GM21447 (cell line): Measurements from ENCODE around the gene RPL15.
"Not testable (repeated sequence)": the region's sequence is repeated elsewhere in the genome, so short reads cannot be mapped to it uniquely, and the experiment has no call there.

ENCODE experiments used
- ATAC-seq: cut with Tn5 transposase; IDR thresholded peaks from one replicate; pipeline ENCODE4 v1.9.1; 2021; ENCODE audit not compliant: unreplicated experiment

RPL15 gene

DNA sequence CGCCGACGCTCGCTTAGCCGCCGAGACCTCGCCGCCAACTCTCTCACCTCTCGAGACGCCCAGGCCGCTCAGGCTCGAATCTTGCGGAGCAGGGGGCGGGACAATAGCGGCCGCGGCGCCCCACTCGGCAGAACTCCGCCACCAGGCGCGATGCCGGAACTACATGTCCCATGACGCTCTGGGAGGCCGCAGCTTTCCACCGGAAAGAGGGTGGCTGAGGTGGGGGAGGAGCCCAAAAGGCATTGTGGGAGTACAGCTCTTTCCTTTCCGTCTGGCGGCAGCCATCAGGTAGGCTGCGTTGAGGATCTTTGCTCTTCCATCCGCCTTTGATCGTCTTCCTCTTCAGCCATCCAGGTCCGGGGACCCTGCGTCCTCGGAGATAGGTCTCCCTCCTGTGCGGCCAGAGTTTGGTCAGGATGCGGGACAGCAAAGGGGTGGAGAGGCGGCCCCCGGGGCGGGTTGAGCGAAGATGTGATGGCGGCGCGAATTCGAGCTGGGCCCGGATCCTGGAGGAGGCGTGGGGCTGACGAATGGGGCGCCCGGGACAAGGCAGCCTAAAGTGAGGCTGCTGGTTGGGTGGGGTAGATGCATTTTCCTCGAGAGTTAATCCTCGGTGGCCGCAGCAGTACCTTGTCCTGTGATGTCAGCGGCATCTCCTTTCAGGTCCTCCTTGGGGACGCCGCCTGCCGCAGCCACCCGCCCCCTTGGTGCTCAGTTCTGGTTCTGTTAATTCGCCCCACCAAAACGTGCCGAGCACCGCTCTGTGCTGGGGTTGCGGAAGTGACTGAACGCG is at the start of gene RPL15, which contains the start of gene NKIRAS1:
Gene RPL15, plus strand, starts transcription at position 247 of the 793 bp plus-strand sequence. CDS start 728 bp downstream, outside the sequence.
Gene NKIRAS1, minus strand, starts transcription at position 105 of the 793 bp plus-strand sequence. CDS start 6,086 bp downstream, outside the sequence.
- peak; percentile 90 for ATAC-seq

DNA sequence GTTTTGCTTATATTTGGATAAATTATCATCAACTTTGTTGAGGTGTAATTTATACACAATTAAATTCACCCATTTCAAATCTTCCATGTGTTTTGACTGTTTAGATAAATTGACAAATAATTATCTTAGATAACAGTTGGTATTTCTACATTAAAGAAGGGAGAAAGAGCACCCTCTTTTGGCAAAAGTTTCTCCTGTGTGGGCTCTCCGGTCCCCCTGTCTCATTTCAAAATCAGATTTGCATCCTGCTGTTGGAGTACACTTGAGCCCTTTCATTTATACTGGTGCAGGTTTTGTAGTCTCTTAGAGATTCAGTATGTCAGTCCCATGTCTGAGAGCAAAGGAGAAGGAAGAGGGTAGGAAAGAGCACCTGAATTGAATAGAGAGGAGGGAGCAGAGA is 49.5 kb upstream of the RPL15 start:
- ATAC-seq: no peak

DNA sequence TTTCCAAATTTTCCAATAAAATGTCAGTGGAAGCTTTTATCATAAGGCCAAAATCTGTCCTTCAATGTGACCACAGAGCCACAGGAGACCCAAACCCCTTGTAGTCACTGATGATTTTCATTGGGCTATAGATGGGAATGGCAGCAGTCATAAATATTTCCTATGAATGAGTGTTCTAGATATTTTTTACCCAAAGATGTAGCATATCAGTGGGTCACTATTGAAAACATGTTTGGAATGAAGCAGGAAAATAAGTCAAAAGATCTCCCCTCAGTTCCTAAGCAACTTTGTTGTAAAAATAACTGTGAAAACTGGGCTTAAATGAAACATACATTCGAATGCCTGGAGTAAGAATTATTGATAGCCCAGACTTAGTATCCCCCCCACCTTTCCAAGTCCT is 49.1 kb upstream of the RPL15 start:
- ATAC-seq: no peak

DNA sequence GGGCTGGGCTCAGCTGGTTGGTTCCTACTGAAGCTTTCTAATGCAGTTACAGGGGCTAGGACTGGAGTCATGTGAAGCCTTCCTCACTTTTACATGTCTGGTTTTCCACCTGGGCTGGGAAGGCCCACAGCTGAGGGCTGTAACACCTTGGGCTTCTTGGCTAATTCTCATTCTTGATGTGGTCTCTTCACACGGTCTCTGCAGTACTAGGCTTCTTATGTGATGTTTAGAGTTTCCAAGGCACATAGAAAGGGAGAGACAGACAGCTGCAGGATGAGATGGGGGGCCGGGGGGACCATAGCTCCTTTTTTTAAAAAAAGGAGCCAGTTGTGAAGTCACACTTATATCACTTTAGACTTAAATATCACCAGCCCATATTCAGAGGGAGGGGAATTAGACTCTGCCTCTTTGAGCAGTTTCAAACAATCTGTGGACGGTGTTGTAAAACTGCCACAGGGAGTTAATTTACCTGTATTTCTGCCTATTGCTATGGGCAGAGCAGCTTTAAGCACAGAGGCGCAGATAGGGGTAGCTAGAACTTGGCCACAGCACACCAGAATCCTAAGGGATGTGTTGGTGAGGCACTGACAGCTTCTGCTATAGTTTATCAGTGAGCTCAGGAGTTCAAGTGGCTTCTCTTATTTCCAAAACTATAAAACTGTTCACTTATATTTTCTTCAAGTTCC is 46.8 kb upstream of the RPL15 start:
- ATAC-seq: no peak

DNA sequence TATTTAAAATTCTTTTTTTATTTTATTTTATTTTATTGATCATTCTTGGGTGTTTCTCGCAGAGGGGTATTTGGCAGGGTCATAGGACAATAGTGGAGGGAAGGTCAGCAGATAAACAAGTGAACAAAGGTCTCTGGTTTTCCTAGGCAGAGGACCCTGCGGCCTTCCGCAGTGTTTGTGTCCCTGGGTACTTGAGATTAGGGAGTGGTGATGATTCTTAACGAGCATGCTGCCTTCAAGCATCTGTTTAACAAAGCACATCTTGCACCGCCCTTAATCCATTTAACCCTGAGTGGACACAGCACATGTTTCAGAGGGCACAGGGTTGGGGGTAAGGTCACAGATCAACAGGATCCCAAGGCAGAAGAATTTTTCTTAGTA is 46.3 kb upstream of the RPL15 start:
- ATAC-seq: not testable (repeated sequence)

DNA sequence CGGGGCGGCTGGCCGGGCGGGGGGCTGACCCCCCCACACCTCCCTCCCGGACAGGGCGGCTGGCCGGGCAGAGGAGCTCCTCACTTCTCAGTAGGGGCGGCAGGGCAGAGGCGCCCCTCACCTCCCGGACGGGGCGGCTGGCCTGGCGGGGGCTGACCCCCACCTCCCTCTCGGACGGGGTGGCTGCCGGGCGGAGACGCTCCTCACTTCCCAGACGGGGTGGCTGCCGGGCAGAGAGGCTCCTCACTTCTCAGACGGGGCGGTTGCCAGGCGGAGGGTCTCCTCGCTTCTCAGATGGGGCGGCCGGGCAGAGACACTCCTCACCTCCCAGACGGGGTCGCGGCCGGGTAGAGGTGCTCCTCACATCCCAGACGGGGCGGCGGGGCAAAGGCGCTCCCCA is 45.6 kb upstream of the RPL15 start:
- ATAC-seq: not testable (repeated sequence)

DNA sequence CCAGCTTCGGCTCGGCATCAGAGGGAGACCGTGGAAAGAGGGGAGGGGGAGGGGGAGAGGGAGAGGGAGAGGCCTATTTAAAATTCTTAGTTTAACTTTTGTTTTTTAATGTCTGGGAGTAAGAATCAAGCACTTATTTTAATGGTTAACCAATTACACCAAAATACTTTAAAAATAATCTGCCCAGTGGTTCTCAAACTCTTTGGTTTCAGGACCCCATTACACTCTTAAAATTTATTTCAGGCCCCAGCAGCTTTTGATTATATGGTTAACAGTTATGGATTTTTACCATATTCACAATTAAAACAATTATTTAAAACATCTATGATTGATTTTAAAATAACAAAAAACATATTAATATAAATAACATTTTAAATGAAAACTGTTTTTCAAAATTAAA is 44.6 kb upstream of the RPL15 start:
- ATAC-seq: no peak

DNA sequence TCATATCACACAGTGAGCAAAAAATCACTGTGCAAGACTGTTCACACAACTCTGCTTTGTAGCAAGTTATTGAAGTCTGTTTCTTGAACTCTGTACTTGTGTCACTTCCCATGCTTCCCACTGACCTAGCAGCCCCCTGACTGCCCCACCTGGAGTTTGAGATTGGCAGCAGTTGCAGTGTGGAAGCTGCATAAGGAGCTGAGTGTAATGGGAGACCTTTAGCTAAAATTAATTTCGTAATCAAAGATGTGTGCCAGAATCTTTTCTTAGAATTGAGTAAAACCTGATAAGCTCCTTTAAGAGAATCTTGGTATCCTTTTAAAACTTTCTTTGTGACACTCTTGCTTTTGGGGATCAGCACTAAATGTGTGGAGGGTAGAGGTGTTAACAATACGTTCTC is 43.0 kb upstream of the RPL15 start:
- ATAC-seq: no peak

DNA sequence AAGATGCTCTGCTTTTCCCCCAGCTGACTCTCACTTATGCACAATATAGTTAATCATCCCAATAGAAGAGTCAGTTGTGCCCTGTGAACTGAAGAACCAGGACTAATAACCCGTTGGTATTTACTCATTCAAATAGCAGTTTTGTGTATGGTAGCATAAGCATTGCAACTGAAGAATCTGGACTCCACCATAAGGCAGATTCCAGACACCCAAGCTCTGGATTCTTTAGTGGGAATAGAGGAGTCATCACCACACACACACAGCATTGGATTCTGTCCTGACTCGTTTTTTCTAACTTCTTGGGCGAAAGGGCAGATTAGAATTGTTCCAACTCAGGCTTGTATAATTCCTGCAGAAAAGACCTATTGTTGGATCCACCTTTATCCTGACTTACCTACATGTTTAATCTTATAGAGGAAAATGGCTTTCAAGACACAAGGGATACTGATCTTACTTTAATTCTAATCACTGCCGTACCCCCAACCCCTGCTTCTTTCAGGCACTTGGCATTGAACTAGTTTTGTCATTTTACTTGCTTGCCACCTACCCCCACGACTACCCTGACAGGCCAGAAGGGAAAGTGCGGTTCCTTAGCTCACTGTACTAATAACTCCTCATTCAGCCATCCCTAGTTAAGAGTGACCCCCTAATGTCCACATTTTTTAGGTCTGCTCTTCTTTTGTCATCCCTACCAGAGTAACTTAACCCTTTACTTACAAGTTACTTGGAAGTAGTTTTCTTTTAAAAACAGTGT is 42.4 kb upstream of the RPL15 start:
- no peak for ATAC-seq

DNA sequence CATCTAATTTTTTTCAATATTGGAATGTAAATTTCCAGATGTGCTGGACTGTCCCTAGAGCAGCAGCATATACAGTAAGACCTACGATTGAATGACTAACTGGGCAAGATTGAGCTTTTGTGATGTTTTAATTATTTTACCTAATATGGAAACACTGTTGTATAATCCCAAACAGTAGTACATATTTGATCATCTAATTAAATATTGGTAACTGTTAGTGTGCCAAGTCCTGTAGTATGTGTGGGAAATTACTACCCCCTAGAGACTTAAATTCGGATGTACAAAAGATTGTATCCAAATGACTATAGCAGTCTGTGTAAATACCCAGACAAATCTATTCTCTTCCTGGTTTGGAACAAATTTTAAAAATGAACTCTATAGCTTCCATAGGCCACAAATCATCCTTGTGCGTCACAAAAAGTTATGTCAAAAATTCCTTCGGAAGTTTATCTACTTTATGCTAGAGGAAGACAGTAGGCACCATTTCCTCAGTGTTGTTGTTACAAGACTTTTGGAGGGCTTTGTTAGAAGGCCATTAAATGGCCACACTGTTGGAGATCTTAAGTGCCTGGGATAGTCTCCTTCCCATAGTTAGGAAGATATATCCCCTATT is 41.7 kb upstream of the RPL15 start:
- ATAC-seq: no peak

DNA sequence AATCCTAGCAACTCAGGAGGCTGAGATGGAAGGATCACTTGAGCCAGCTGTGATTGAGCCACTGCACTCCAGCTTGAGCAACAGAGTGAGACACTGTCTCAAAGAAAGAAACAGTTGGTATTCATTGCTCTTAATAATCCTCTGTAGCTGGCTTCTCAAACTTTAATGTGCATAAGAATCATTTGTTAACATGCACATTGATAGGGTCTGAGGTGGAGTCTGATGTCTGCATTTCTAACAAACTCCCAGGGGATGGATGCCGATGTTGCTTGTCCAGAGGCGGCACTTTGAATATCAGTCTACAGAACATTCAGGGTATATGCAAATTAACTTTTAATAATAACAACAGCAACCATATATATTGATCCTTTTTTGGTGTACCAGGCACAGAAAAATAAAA is 40.0 kb upstream of the RPL15 start:
- ATAC-seq: no peak

DNA sequence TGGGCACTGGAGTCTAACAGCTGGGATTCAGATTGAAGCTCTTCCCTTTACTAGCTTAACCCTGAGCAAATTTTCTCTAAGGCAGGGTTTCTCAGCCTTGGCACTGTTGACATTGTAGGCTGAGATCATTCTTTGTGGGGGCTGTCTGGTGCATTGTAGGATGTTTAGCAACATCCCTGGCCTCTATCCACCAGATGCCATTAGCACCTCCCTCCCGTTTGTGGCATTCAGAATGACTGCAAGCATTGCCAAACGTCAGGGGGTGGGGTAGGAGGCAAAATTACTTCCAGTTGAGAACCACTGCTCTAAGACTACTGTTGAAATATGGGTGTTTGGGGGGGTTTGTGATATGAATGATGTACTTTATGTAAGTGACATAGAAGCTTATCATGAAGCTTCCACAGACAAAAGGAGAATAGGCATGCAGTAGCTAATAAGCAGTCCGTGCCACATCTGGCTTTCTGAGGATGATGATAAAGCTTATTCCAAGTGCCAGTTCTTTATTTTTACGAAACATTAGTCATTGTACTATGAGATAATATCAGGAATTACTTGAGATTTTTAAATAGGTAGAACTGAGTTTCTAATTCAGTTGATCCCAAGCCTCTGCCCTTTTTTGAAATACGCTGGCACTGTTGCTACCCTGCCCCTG is 39.5 kb upstream of the RPL15 start:
- no peak for ATAC-seq

DNA sequence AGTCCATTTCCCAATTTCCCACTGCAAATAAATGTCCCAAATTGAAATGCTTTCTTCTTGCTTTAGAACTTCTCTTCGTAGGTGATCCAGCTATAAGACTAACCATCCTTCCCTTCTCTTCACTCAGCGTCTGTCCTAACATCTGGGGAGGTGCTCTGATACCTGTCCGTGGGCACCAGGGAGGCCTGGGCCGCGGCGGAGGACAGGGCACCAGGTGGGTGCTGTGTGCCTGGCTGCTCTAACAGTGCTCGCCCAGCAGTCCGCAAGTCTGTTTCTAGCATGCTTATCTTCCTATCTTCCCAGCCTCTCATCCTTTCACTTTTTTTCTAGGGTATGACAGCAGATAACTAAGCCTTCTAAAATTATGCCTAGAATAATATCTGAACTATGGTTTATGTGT is 37.4 kb upstream of the RPL15 start:
- ATAC-seq: no peak

DNA sequence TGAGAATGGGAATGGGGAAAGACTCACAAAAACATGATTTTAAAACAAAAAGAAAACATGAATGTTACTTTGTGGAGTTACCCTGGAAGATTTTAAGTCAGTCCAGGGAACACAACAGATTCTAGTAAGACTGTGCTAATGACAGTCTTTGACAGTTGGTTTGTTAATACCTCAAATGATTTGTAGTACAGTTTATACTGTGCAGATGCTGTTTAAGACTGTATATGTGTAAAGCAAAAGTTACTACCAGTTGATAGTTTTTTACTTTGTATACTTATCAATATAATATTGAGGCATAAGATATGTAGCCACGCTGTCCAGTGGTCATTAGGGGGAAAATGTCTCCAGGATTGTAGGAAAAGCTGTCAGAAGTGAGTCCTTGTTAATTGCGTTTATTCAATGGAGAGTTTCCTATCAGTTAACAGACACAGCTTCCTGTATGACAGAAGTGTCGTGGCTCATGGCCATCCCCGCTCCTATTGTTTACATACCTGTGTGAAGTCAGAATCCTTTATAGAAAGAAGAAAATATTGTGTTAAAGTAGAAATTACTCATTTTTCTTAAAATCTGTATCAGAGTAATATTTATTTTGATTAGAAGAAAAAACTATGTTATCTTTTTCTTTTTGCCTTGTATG is 36.1 kb upstream of the RPL15 start:
- no peak for ATAC-seq

DNA sequence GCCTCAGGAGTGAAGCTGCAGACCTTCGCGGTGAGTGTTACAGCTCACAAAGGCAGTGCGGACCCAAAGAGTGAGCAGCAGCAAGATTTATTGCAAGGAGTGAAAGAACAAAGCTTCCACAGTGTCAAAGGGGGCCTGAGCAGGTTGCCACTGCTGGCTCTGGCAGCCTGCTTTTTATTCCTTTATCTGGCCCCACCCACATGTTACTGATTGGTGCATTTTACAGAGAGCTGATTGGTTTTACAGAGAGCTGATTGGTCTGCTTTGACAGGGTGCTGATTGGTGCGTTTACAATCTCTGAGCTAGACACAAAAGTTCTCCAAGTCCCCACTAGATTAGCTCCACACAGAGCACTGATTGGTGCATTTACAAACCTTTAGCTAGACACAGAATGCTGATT is 34.9 kb upstream of the RPL15 start:
- ATAC-seq: not testable (repeated sequence)

DNA sequence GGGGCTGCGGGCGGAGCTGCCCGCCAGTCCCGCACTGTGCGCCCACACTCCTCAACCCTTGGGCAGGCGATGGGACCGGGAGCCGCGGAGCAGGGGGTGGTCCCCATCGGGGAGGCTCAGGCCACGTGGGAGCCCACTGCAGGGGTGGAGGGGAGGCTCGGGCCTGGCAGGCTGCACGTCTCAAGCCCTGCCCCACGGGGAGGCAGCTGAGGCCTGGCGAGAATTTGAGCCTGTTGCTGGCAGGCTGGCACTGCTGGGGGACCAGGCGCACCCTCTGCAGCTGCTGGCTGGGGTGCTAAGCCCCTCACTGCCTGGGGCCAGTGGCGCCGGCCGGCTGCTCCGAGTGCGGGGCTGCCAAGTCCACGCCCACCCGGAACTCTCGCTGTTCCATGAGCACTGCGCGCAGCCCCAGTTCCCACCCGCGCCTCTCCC is 34.4 kb upstream of the RPL15 start:
- no peak for ATAC-seq

DNA sequence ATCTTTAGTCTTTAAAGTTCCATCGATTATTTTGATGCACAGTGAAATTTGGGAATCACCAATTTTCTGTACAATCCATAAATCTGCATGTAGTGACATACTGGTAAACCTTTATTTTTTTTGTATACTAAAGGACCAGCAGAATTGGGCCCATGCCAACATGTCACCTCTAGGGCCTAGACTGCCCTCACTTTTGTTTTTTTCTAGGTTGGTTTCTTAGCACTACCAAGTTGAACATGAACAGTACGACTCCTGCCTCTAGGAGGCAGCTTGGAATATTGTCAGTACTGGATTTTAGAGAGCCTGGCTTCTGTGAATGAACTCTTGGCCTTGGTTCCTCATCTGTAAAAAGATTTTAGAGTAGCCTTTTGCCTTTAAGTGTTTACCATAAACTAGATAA is 32.5 kb upstream of the RPL15 start:
- no peak for ATAC-seq

DNA sequence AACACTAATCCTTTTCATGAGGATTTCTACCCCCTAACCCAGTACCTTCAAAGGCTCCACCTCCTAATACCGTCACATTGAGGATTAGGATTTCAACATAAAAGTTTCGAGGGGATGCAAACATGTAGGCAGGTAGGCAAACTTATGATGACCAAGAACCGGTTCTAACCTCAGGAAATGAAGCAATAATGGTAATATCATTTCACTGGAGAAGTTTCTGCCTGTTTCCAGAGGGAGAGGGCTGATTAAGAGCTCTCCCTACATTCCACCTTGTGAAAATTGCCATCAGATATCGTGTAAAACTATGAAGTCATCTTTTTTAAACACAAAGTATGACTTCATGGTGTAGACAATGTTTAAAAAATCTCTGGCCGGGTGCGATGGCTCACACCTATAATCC is 31.7 kb upstream of the RPL15 start:
- no peak for ATAC-seq

DNA sequence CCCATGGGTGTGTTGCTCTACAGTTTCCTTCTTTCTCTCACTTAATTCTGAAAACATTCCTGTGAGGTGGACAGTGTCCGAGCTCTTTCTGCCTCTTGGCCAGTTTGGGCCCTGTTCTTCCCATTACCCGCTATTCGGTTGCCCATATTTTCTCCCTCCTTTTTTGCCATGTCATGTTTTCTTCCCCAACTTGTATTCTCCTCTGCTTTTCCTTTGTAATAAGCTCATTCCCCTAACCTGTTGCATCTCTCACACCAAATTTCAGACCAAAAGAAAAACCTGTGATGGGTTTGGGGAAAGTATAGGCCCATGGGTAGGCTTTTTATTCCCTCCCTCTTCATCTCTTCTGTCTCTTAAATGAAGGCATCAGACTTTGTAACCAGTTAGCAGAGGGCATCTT is 30.6 kb upstream of the RPL15 start:
- ATAC-seq: no peak

DNA sequence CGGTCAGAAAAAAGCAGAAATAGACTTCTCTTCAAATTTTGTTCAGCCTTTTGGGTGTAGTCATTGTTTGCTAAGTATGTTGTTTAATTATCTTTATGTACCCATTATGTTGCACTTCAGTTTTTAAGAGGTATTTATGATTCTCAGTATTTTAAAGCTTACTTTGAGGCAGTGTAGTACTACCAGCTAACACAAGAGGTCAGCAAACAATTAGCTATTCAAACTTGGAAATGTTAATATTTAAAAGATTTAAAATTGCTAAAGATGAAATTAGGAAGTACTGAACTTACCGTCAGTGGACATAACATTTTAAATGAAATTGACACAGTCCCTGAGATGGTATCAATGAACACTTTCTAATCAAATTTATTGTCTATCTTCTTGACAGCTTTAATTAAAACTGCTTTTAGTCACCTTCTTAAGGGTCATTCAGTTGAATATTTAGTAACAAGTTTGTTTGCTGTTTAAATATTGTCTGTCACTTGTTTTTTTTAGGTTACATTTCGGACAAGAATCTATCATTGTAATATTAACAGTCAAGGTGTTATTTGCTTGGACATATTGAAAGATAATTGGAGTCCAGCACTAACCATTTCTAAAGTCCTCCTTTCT is 28.2 kb upstream of the RPL15 start:
- ATAC-seq: no peak
